ENCODE results near the gene PFN3. TPM values are rescaled to one million over a fixed set of nuclear protein-coding genes. Genes with fewer than 3 reads are reported as not detected.
A peak's percentile ranks its signal among the peaks of the same experiment; 100 is the strongest.
"Not testable (repeated sequence)": the region's sequence is repeated elsewhere in the genome, so short reads cannot be mapped to it uniquely, and the experiment has no call there.

Gene PFN3
- total RNA-seq, 2 experiments from 2014 or later: not detected

DNA sequence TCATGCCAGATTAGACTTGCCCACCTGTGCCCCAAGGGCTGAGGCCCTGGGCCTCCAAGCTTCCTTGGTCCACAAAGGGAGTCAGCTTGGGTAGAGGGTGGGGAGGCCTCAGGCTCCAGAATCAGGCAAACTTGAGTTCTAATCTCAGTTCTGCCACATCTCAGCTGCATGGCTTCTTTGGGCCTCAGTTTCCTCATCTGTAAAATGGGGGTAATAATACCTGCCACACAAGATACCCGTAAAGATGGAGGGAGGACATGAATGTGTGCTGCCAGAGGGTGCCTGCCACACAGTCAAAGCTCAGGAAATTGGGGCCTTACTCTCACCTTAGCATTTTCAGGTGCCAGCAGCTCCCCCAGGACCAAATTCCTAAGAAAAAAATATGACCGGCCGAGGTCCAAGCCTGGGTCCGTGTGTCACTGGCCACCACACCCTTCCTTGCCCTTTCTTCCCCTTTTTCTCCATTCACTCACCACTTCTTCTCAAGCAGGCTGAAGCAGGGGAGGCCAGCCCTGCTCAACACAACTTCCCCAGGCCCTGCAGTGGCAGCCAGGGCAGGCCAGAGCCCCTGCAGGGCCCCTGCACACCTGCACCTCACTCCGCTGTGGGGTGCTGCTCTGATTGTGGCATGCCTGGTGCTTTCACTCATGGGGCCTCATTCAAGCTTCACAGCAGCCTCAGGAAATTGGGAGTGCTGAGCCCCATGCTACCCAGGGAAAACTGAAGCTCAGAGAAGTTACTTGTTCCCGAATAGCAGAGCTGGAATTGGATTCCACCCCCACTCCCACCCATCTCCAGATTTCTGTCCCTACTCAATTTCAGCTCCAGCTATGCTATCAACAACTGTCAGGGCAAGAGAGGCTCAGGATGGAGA lies 38.8 kb downstream of the PFN3 start:
- peak in 3 of 14 experiments; percentile 26 to 62 (median 53) for DNase-seq
- no peaks in the 10 kb centered on the region for H3K27me3 ChIP-seq (ENCODE audit: control insufficient read depth in 1 of 2, insufficient read depth in 2 of 2, low read length in 2 of 2)
- Mint-ChIP-seq H3K9me3 (no peaks in the 10 kb centered on the region), H3K4me1 (ENCODE audit: low read depth) (peaks cover 75% of the 10 kb centered on the region), H3K27ac (peak overlapping the region; percentile 76), H3K4me3 (peak overlapping the region; percentile 90), H3K27me3 (no peaks in the 10 kb centered on the region), H3K36me3 (ENCODE audit: low read depth) (peaks cover 59% of the 10 kb centered on the region)
- intact Hi-C loops (cut with DNase I, micrococcal nuclease): loop anchor here in 1 of 2 experiments (5.0 kb wide), 1 partner anchor 49 kb away; the partner anchor contains the start of gene MXD3
- H3K4me3 ChIP-seq (ENCODE audit: low read length): peak overlapping the region; percentile 61
- H3K36me3 ChIP-seq (ENCODE audit: insufficient read depth, low read length): peaks cover 39% of the 10 kb centered on the region
- ATAC-seq (ENCODE audit: poor library complexity): peak; percentile 15
- POLR2A ChIA-PET: interaction anchor here (1.3 to 6.2 kb wide), 5 partner anchors 9 to 136 kb away, joined by 3 to 51 read pairs (median 12); partner anchors contain the start of genes LMAN2 and PDLIM7
- H3K27ac ChIP-seq (ENCODE audit: low read depth in 1 of 2, low read length in 2 of 2): peak overlapping the region; percentile 72 to 82
- no peak for TF ChIP-seq CTCF (IDR thresholded peaks at IDR 0.05)
- H3K4me1 ChIP-seq (ENCODE audit: insufficient read depth, low read length): peaks cover 95% of the 10 kb centered on the region
- CTCF ChIA-PET: interaction anchor here (0.5 to 1.4 kb wide), 7 partner anchors 7 to 188 kb away, joined by 3 to 5 read pairs (median 3); partner anchors contain the start of gene GRK6
- no peaks in the 10 kb centered on the region for H3K9me3 ChIP-seq (ENCODE audit: control insufficient read depth in 1 of 2, insufficient read depth in 1 of 2, low read length in 2 of 2)

DNA sequence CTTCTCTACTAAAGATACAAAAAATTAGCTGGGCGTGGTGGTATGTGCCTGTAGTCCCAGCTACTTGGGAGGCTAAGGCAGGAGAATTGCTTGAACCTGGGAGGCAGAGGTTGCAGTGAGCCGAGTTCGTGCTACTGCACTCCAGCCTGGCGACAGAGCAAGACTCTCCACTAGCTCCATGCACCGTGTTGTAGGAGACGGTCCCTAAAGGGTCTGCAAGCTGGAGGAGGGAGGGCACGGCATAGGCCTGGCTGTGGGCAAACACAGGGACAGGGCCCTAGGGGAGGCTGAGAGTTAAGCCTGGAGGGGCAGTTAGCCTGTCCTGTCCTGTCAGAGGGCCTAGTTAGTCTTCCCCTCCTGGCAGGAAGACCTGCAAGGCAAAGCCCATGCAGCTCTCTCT lies 39.7 kb downstream of the PFN3 start:
- Histone ChIP-seq H3K27ac (ENCODE audit: low read depth in 1 of 2, low read length in 2 of 2) (peak overlapping the region; percentile 45 to 82), H3K4me1 (ENCODE audit: insufficient read depth, low read length) (peaks cover 98% of the 10 kb centered on the region), H3K36me3 (ENCODE audit: insufficient read depth, low read length) (peaks cover 29% of the 10 kb centered on the region)
- Mint-ChIP-seq H3K4me3 (peak overlapping the region; percentile 90), H3K36me3 (ENCODE audit: low read depth) (peaks cover 51% of the 10 kb centered on the region), H3K4me1 (ENCODE audit: low read depth) (peaks cover 84% of the 10 kb centered on the region), H3K27ac (peak overlapping the region; percentile 83)
- H3K9me3 ChIP-seq (ENCODE audit: control insufficient read depth in 1 of 2, insufficient read depth in 1 of 2, low read length in 2 of 2); H3K4me3 ChIP-seq (ENCODE audit: low read length); ATAC-seq (ENCODE audit: poor library complexity); H3K27me3 ChIP-seq (ENCODE audit: control insufficient read depth in 1 of 2, insufficient read depth in 2 of 2, low read length in 2 of 2); H3K9me3 Mint-ChIP-seq; H3K27me3 Mint-ChIP-seq: not testable (repeated sequence)
- POLR2A ChIA-PET: interaction anchor here (1.3 to 6.2 kb wide), 5 partner anchors 9 to 137 kb away, joined by 3 to 51 read pairs (median 12); partner anchors contain the start of genes LMAN2 and PDLIM7
- intact Hi-C loops (cut with DNase I, micrococcal nuclease): loop anchor here in 1 of 2 experiments (5.0 kb wide), 1 partner anchor 48 kb away; the partner anchor contains the start of gene MXD3
- CTCF ChIA-PET: interaction anchor here (0.5 to 1.4 kb wide), 4 partner anchors 8 to 189 kb away, joined by 3 read pairs; no protein-coding TSS in a partner anchor
- peak in 1 of 14 experiments; percentile 18 for DNase-seq

DNA sequence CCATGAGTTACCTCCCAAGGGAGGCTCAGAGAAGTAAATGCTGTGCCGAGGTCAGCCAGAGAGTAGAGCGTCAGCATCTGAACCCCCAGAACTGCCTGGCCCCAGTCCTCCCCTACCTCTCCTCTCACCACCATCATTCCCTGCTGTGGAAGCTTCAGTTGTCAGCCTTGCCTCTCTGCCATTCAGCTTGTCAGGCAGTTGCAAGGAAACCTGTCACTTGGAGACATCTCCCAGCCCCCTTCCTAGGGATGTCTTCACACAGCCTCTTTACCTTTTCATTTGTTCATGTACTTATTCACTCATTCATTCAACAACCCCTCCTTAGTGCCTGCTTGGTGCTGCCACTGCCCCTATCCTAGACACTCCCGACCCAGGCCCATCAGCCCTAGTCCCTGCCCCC lies 40.6 kb downstream of the PFN3 start:
- no peak for TF ChIP-seq CTCF (IDR thresholded peaks at IDR 0.05)
- Mint-ChIP-seq H3K4me3 (peak overlapping the region; percentile 82), H3K4me1 (ENCODE audit: low read depth) (peaks cover 93% of the 10 kb centered on the region), H3K9me3 (no peaks in the 10 kb centered on the region), H3K36me3 (ENCODE audit: low read depth) (peaks cover 45% of the 10 kb centered on the region), H3K27ac (peak overlapping the region; percentile 83), H3K27me3 (no peaks in the 10 kb centered on the region)
- peak overlapping the region; percentile 78 to 80 for H3K27ac ChIP-seq (ENCODE audit: low read depth in 1 of 2, low read length in 2 of 2)
- H3K27me3 ChIP-seq (ENCODE audit: control insufficient read depth in 1 of 2, insufficient read depth in 2 of 2, low read length in 2 of 2): no peaks in the 10 kb centered on the region
- DNase-seq (no peak), ATAC-seq (ENCODE audit: poor library complexity) (no peak)
- intact Hi-C loops (cut with DNase I, micrococcal nuclease): loop anchor here (5.0 to 10.0 kb wide), 2 partner anchors 48 to 975 kb away; partner anchors contain the start of genes MXD3 (in 2 of the 2), HIGD2A (in 1 of the 2) and NOP16 (in 1 of the 2)
- H3K36me3 ChIP-seq (ENCODE audit: insufficient read depth, low read length): peaks cover 22% of the 10 kb centered on the region
- ChIA-PET CTCF (interaction anchor here (0.9 kb wide), 1 partner anchor 10 kb away, joined by 6 read pairs; no protein-coding TSS in a partner anchor), POLR2A (interaction anchor here (1.2 to 6.2 kb wide), 2 partner anchors 9 to 11 kb away, joined by 3 to 51 read pairs; partner anchors contain the start of gene LMAN2)
- H3K4me3 ChIP-seq (ENCODE audit: low read length): peak overlapping the region; percentile 99
- H3K9me3 ChIP-seq (ENCODE audit: control insufficient read depth in 1 of 2, insufficient read depth in 1 of 2, low read length in 2 of 2): no peaks in the 10 kb centered on the region
- H3K4me1 ChIP-seq (ENCODE audit: insufficient read depth, low read length): peaks cover 98% of the 10 kb centered on the region

Data from CD4-positive, alpha-beta T cell (primary cell).